ENCODE measurements around the gene SLC39A8. TPM values are rescaled to one million over a fixed set of nuclear protein-coding genes. Genes with fewer than 3 reads are reported as not detected.

Gene SLC39A8
- total RNA-seq, 6 experiments from 2014 or later = 0.38 to 2.6 (median 1.7) TPM

DNA sequence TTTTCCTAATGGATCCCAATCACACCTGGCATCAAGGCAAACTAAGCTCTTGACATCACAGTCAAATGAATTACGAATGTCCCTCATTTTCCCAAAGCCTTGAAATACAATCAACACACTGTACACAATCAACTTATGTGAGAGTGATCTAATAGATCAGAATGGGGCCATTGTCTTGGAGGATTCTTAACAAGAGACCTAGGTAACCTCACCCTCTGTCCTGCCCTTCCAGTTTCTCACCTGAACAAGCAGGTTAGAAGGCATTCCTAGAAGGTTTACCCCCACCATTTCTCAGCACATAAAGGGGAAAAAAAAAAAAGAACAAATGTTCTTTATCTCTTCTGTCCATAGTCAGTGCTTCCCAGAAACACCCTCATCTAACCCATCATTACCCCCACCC is 6.3 kb downstream of the SLC39A8 start:
- Mint-ChIP-seq H3K27me3 (ENCODE audit: insufficient read depth) (peaks cover 14% of the 10 kb centered on the region), H3K9me3 (no peaks in the 10 kb centered on the region), H3K4me3 (no peak overlapping the region), H3K4me1 (ENCODE audit: low read depth) (peaks cover 4% of the 10 kb centered on the region), H3K36me3 (ENCODE audit: low read depth) (no peaks in the 10 kb centered on the region), H3K27ac (no peak overlapping the region)
- TF ChIP-seq, protein P1, sequence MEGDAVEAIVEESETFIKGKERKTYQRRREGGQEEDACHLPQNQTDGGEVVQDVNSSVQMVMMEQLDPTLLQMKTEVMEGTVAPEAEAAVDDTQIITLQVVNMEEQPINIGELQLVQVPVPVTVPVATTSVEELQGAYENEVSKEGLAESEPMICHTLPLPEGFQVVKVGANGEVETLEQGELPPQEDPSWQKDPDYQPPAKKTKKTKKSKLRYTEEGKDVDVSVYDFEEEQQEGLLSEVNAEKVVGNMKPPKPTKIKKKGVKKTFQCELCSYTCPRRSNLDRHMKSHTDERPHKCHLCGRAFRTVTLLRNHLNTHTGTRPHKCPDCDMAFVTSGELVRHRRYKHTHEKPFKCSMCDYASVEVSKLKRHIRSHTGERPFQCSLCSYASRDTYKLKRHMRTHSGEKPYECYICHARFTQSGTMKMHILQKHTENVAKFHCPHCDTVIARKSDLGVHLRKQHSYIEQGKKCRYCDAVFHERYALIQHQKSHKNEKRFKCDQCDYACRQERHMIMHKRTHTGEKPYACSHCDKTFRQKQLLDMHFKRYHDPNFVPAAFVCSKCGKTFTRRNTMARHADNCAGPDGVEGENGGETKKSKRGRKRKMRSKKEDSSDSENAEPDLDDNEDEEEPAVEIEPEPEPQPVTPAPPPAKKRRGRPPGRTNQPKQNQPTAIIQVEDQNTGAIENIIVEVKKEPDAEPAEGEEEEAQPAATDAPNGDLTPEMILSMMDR (IDR thresholded peaks at IDR 0.05) = no peak
- no peak for DNase-seq

GRCh38 chr4:102338405-102338804 is 6.9 kb downstream of the SLC39A8 start:
- Mint-ChIP-seq H3K27me3 (ENCODE audit: insufficient read depth) (peaks cover 14% of the 10 kb centered on the region), H3K9me3 (no peaks in the 10 kb centered on the region), H3K4me3 (no peak overlapping the region), H3K27ac (no peak overlapping the region), H3K36me3 (ENCODE audit: low read depth) (no peaks in the 10 kb centered on the region), H3K4me1 (ENCODE audit: low read depth) (no peaks in the 10 kb centered on the region)
- no peak for DNase-seq
- TF ChIP-seq, protein P1 (IDR thresholded peaks at IDR 0.05) = no peak

- no peak for DNase-seq
- Mint-ChIP-seq H3K4me1 (ENCODE audit: low read depth) (no peaks in the 10 kb centered on the region), H3K9me3 (no peaks in the 10 kb centered on the region), H3K27ac (no peak overlapping the region), H3K27me3 (ENCODE audit: insufficient read depth) (peaks cover 5% of the 10 kb centered on the region), H3K36me3 (ENCODE audit: low read depth) (no peaks in the 10 kb centered on the region), H3K4me3 (no peak overlapping the region)
- TF ChIP-seq, protein P1 (IDR thresholded peaks at IDR 0.05) = no peak
These were observed 9.7 kb downstream of the SLC39A8 start for GRCh38 chr4:102335616-102336015.

- H3K4me1 Mint-ChIP-seq (ENCODE audit: low read depth) = no peaks in the 10 kb centered on the region
These were observed 10.7 kb downstream of the SLC39A8 start for GRCh38 chr4:102334624-102335023.

GRCh38 chr4:102333787-102334186 is 11.5 kb downstream of the SLC39A8 start:
- no peak for DNase-seq
- H3K27me3 Mint-ChIP-seq (ENCODE audit: insufficient read depth) = peaks cover 13% of the 10 kb centered on the region
- no peak overlapping the region for H3K4me3 Mint-ChIP-seq
- H3K27ac Mint-ChIP-seq = no peak overlapping the region
- TF ChIP-seq, protein P1 (IDR thresholded peaks at IDR 0.05) = no peak
- no peaks in the 10 kb centered on the region for H3K9me3 Mint-ChIP-seq
- H3K4me1 Mint-ChIP-seq (ENCODE audit: low read depth) = no peaks in the 10 kb centered on the region
- H3K36me3 Mint-ChIP-seq (ENCODE audit: low read depth) = no peaks in the 10 kb centered on the region

More at GRCh38 chr4:102334624-102335023, 10.7 kb downstream of the SLC39A8 start:
- Mint-ChIP-seq H3K9me3 (no peaks in the 10 kb centered on the region), H3K36me3 (ENCODE audit: low read depth) (no peaks in the 10 kb centered on the region), H3K27ac (no peak overlapping the region), H3K27me3 (ENCODE audit: insufficient read depth) (peaks cover 8% of the 10 kb centered on the region), H3K4me3 (no peak overlapping the region)
- TF ChIP-seq, protein P1 (IDR thresholded peaks at IDR 0.05) = no peak
- no peak for DNase-seq

GRCh38 chr4:102328045-102328444 is 17.2 kb downstream of the SLC39A8 start:
- no peaks in the 10 kb centered on the region for H3K36me3 Mint-ChIP-seq (ENCODE audit: low read depth)
- DNase-seq = no peak
- H3K4me1 Mint-ChIP-seq (ENCODE audit: low read depth) = no peaks in the 10 kb centered on the region
- H3K4me3 Mint-ChIP-seq = no peak overlapping the region
- TF ChIP-seq, protein P1 (IDR thresholded peaks at IDR 0.05) = no peak
- peaks cover 10% of the 10 kb centered on the region for H3K27me3 Mint-ChIP-seq (ENCODE audit: insufficient read depth)
- H3K9me3 Mint-ChIP-seq = no peaks in the 10 kb centered on the region
- no peak overlapping the region for H3K27ac Mint-ChIP-seq

Measured in HFFc6 (cell line).